ENCODE data around the gene CPNE2.
A peak's percentile ranks its signal among the peaks of the same experiment; 100 is the strongest.
"Not testable (repeated sequence)": the region's sequence is repeated elsewhere in the genome, so short reads cannot be mapped to it uniquely, and the experiment has no call there.

The CPNE2 gene

GRCh38 chr16:57096192-57096591 lies 3.8 kb downstream of the CPNE2 start:
- Histone ChIP-seq H3K27me3 (ENCODE audit: insufficient read depth, poor library complexity, severe bottlenecking) (no peaks in the 10 kb centered on the region), H3K9me3 (ENCODE audit: severe bottlenecking) (no peaks in the 10 kb centered on the region), H3K4me3 (ENCODE audit: severe bottlenecking) (no peak overlapping the region), H3K27ac (ENCODE audit: poor library complexity, severe bottlenecking) (no peak overlapping the region), H3K36me3 (ENCODE audit: low read depth) (no peaks in the 10 kb centered on the region), H3K4me1 (ENCODE audit: insufficient read depth, poor library complexity, severe bottlenecking) (peaks cover 6% of the 10 kb centered on the region)
- no peak for DNase-seq (ENCODE audit: low spot score)
- ATAC-seq (ENCODE audit: low read depth), result no peak
- TF ChIP-seq CTCF (IDR thresholded peaks at IDR 0.05; ENCODE audit: poor library complexity, severe bottlenecking), result no peak

DNA sequence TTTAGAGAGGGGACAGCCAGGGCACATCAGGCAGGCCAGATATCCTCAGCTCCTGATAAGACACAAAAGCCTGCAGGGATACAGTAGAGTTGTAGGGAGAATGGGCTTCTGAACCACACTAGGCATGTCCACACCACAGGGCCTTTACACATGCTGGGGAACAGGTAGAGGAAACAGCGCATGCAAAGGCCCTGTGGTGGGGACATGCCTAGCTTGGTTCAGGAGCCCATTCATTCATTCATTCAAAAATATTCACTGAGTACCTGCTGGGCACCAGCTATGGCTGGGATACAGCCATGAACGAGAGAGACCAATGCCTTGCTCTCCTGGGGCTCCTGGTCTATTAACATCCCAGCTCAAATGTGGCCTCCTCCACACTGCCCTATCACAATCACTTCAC lies 4.4 kb downstream of the CPNE2 start:
- no peak for TF ChIP-seq CTCF (IDR thresholded peaks at IDR 0.05; ENCODE audit: poor library complexity, severe bottlenecking)
- H3K4me1 ChIP-seq (ENCODE audit: insufficient read depth, poor library complexity, severe bottlenecking), result peaks cover 6% of the 10 kb centered on the region
- no peak overlapping the region for H3K4me3 ChIP-seq (ENCODE audit: severe bottlenecking)
- H3K27me3 ChIP-seq (ENCODE audit: insufficient read depth, poor library complexity, severe bottlenecking), result no peaks in the 10 kb centered on the region
- DNase-seq (ENCODE audit: low spot score) (no peak), ATAC-seq (ENCODE audit: low read depth) (no peak)
- H3K9me3 ChIP-seq (ENCODE audit: severe bottlenecking), result no peaks in the 10 kb centered on the region
- no peak overlapping the region for H3K27ac ChIP-seq (ENCODE audit: poor library complexity, severe bottlenecking)
- no peaks in the 10 kb centered on the region for H3K36me3 ChIP-seq (ENCODE audit: low read depth)

DNA sequence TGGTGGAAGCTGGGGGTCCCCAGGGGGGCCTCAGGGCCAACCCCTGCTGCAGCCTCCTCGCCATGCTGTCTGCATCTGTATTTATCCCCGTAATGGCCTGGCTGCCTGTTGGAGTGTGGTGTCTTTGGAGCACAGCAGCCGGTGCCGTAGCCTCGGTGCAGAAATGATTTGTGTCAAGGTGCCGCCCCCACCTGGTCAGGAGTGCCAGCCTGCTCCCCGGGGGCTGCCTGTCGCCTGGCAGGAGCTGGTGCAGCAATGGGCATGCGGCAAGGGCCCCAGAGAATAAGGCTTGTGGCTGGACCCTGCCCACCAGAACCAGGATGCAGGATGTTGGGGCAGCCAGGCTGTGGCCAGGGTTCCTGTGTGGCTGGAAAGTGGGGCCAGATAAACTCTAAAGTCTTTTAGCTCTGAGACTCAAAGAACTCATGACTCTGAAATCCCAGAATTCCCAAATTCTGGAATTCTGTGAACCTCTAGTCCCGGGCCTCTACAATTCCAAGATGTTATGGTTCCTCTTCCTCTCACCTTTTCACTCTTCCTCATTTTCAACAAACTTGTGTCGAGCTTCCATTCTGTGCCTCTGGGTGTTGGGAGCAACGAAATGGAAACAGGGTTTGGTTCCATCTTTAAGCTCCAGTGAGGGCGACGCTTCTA lies 5.9 kb downstream of the CPNE2 start:
- Histone ChIP-seq H3K27ac (ENCODE audit: poor library complexity, severe bottlenecking) (no peak overlapping the region), H3K4me3 (ENCODE audit: severe bottlenecking) (no peak overlapping the region), H3K36me3 (ENCODE audit: low read depth) (no peaks in the 10 kb centered on the region), H3K9me3 (ENCODE audit: severe bottlenecking) (no peaks in the 10 kb centered on the region), H3K4me1 (ENCODE audit: insufficient read depth, poor library complexity, severe bottlenecking) (peaks cover 6% of the 10 kb centered on the region), H3K27me3 (ENCODE audit: insufficient read depth, poor library complexity, severe bottlenecking) (no peaks in the 10 kb centered on the region)
- ATAC-seq (ENCODE audit: low read depth) (no peak), DNase-seq (ENCODE audit: low spot score) (no peak)
- no peak for TF ChIP-seq CTCF (IDR thresholded peaks at IDR 0.05; ENCODE audit: poor library complexity, severe bottlenecking)

GRCh38 chr16:57099965-57100364 lies 7.6 kb downstream of the CPNE2 start:
- not testable (repeated sequence) for DNase-seq (ENCODE audit: low spot score); H3K4me3 ChIP-seq (ENCODE audit: severe bottlenecking); H3K36me3 ChIP-seq (ENCODE audit: low read depth); H3K27ac ChIP-seq (ENCODE audit: poor library complexity, severe bottlenecking); H3K4me1 ChIP-seq (ENCODE audit: insufficient read depth, poor library complexity, severe bottlenecking); H3K27me3 ChIP-seq (ENCODE audit: insufficient read depth, poor library complexity, severe bottlenecking); H3K9me3 ChIP-seq (ENCODE audit: severe bottlenecking)
- 0 out of 3 replicates have a peak, but pooled peaks have one; percentile 22 for ATAC-seq (ENCODE audit: low read depth)

- TF ChIP-seq CTCF (IDR thresholded peaks at IDR 0.05; ENCODE audit: poor library complexity, severe bottlenecking), result no peak
- H3K27me3 ChIP-seq (ENCODE audit: insufficient read depth, poor library complexity, severe bottlenecking), result no peaks in the 10 kb centered on the region
- no peak for DNase-seq (ENCODE audit: low spot score)
- H3K36me3 ChIP-seq (ENCODE audit: low read depth), result no peaks in the 10 kb centered on the region
- H3K9me3 ChIP-seq (ENCODE audit: severe bottlenecking), result no peaks in the 10 kb centered on the region
- no peak overlapping the region for H3K4me3 ChIP-seq (ENCODE audit: severe bottlenecking)
- no peak overlapping the region for H3K27ac ChIP-seq (ENCODE audit: poor library complexity, severe bottlenecking)
- H3K4me1 ChIP-seq (ENCODE audit: insufficient read depth, poor library complexity, severe bottlenecking), result peaks cover 6% of the 10 kb centered on the region
- ATAC-seq (ENCODE audit: low read depth), result no peak
Measured at GRCh38 chr16:57100445-57100844, 8.1 kb downstream of the CPNE2 start.
